Measurements from ENCODE around the gene MTOR. TPM values are rescaled to one million over a fixed set of nuclear protein-coding genes. Genes with fewer than 3 reads are reported as not detected.

The MTOR gene
- polyA plus RNA-seq, 1 of the 3 experiments (the other 2 are of a cell fraction): 20.9 TPM

- ChIA-PET CTCF (interaction anchor here (0.6 to 2.6 kb wide), 4 partner anchors 32 to 167 kb away, joined by 3 to 11 read pairs (median 6); no protein-coding TSS in a partner anchor), POLR2A (no interaction called here)
Measured at GRCh38 chr1:11204396-11205190, 57.8 kb downstream of the MTOR start.

More at GRCh38 chr1:11204396-11205190, 57.8 kb downstream of the MTOR start:
- Histone ChIP-seq H3K79me2 (ENCODE audit: insufficient read depth) (no peaks in the 10 kb centered on the region), H3K4me2 (no peak overlapping the region), H2AFZ (ENCODE audit: low read depth) (no peak overlapping the region), H3K27me3 (ENCODE audit: insufficient read depth) (no peaks in the 10 kb centered on the region), H3K36me3 (replicated peaks in 1 of 2; ENCODE audit: control insufficient read depth in 1 of 2, insufficient read depth in 2 of 2, low read length in 1 of 2) (peaks cover 43 to 55% of the 10 kb centered on the region in 2 experiments), H3K4me1 (ENCODE audit: control insufficient read depth in 1 of 2, insufficient read depth in 2 of 2, low read depth in 1 of 2, low read length in 1 of 2) (no peaks in the 10 kb centered on the region; a peak in 1 of 4 replicates), H3K27ac (ENCODE audit: low read depth in 2 of 2, low read length in 1 of 2) (no peak overlapping the region), H3K4me3 (ENCODE audit: low read depth in 2 of 2, low read length in 1 of 2) (no peak overlapping the region), H3K9me3 (no peaks in the 10 kb centered on the region), H3F3A (replicated peaks; ENCODE audit: insufficient read depth) (no peaks in the 10 kb centered on the region), H3K9ac (no peak overlapping the region), H4K20me1 (ENCODE audit: insufficient read depth) (no peaks in the 10 kb centered on the region), H3K9me2 (no peaks in the 10 kb centered on the region)
- 94% methylated on average over 11 of the region's 11 CpGs for WGBS (ENCODE audit: low lambda C conversion rate)
- no peak for DNase-seq
- TF ChIP-seq YY1 (IDR thresholded peaks at IDR 0.05; ENCODE audit: low read depth) (no peak), FOXM1 (IDR thresholded peaks at IDR 0.05; ENCODE audit: low read depth) (no peak), MEF2A (IDR thresholded peaks at IDR 0.05; ENCODE audit: borderline replicate concordance, low read depth) (no peak), USF1 (IDR thresholded peaks at IDR 0.05; ENCODE audit: borderline replicate concordance, low read depth) (no peak), RAD21 (IDR thresholded peaks at IDR 0.05; ENCODE audit: low read length) (no peak), TCF12 (IDR thresholded peaks at IDR 0.05) (no peak), REST (IDR thresholded peaks at IDR 0.05; ENCODE audit: low read depth, low read length) (no peak), IRF3 (IDR thresholded peaks at IDR 0.05; ENCODE audit: low read depth, low read length) (no peak), FOSL2 (IDR thresholded peaks at IDR 0.05; ENCODE audit: borderline replicate concordance, low read depth) (no peak), MXI1 (IDR thresholded peaks at IDR 0.05; ENCODE audit: low read depth, low read length) (no peak), SMC3 (IDR thresholded peaks at IDR 0.05; ENCODE audit: low read depth, low read length) (no peak)
